ENCODE results near the gene KIAA1328. TPM values are rescaled to one million over a fixed set of nuclear protein-coding genes. Genes with fewer than 3 reads are reported as not detected.
A peak's percentile ranks its signal among the peaks of the same experiment; 100 is the strongest.

The KIAA1328 gene
- total RNA-seq, 4 donors from 2014 or later, result 23.4 to 53.3 (median 26.8) TPM

- H3K36me3 ChIP-seq, result peaks cover 0 to 8% (median 0%) of the 10 kb centered on the region in 3 donors
- H3K27me3 ChIP-seq, result no peaks in the 10 kb centered on the region
- H3K4me3 ChIP-seq, result no peak overlapping the region
- DNase-seq (ENCODE audit: low spot score in 2 of 2), result no peak
- WGBS, 2 donors, result 49 to 60% methylated on average over 6 of the region's 6 CpGs
- peaks cover 0 to 31% (median 6%) of the 10 kb centered on the region in 4 donors for H3K9me3 ChIP-seq
- no peaks in the 10 kb centered on the region for H3K4me1 ChIP-seq
- TF ChIP-seq, protein P1, sequence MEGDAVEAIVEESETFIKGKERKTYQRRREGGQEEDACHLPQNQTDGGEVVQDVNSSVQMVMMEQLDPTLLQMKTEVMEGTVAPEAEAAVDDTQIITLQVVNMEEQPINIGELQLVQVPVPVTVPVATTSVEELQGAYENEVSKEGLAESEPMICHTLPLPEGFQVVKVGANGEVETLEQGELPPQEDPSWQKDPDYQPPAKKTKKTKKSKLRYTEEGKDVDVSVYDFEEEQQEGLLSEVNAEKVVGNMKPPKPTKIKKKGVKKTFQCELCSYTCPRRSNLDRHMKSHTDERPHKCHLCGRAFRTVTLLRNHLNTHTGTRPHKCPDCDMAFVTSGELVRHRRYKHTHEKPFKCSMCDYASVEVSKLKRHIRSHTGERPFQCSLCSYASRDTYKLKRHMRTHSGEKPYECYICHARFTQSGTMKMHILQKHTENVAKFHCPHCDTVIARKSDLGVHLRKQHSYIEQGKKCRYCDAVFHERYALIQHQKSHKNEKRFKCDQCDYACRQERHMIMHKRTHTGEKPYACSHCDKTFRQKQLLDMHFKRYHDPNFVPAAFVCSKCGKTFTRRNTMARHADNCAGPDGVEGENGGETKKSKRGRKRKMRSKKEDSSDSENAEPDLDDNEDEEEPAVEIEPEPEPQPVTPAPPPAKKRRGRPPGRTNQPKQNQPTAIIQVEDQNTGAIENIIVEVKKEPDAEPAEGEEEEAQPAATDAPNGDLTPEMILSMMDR (IDR thresholded peaks at IDR 0.05), result peak in 1 of 5 experiments; percentile 7
- TF ChIP-seq EP300 (IDR thresholded peaks at IDR 0.05) (no peak), POLR2A (IDR thresholded peaks at IDR 0.05) (no peak)
- no peak overlapping the region for H3K27ac ChIP-seq
Measured at GRCh38 chr18:36942264-36942663, 113.3 kb downstream of the KIAA1328 start.

GRCh38 chr18:36947820-36948348, 119.0 kb downstream of the KIAA1328 start:
- Histone ChIP-seq H3K36me3 (peaks cover 0 to 14% (median 0%) of the 10 kb centered on the region in 3 donors), H3K9me3 (no peaks in the 10 kb centered on the region), H3K27me3 (no peaks in the 10 kb centered on the region), H3K27ac (no peak overlapping the region), H3K4me3 (no peak overlapping the region), H3K4me1 (no peaks in the 10 kb centered on the region)
- TF ChIP-seq EP300 (IDR thresholded peaks at IDR 0.05) (no peak), POLR2A (IDR thresholded peaks at IDR 0.05) (no peak)
- TF ChIP-seq, protein P1 (IDR thresholded peaks at IDR 0.05), result no peak
- 67 to 74% methylated on average over 6 of the region's 6 CpGs for WGBS, 2 donors
- no peak for DNase-seq (ENCODE audit: low spot score in 2 of 2)

- WGBS, 2 donors, result 49% methylated on average over 4 of the region's 4 CpGs
- TF ChIP-seq, protein P1 (IDR thresholded peaks at IDR 0.05), result no peak
- TF ChIP-seq EP300 (IDR thresholded peaks at IDR 0.05), result no peak
- TF ChIP-seq POLR2A (IDR thresholded peaks at IDR 0.05), result no peak
- no peak for DNase-seq (ENCODE audit: low spot score in 2 of 2)
- H3K27me3 ChIP-seq, result no peaks in the 10 kb centered on the region
- H3K4me1 ChIP-seq, result no peaks in the 10 kb centered on the region
- H3K27ac ChIP-seq, result no peak overlapping the region
- H3K4me3 ChIP-seq, result no peak overlapping the region
- H3K9me3 ChIP-seq, result no peaks in the 10 kb centered on the region
- H3K36me3 ChIP-seq, result peaks cover 0 to 27% (median 0%) of the 10 kb centered on the region in 3 donors
Measured at GRCh38 chr18:36950282-36950681, 121.4 kb downstream of the KIAA1328 start.

DNA sequence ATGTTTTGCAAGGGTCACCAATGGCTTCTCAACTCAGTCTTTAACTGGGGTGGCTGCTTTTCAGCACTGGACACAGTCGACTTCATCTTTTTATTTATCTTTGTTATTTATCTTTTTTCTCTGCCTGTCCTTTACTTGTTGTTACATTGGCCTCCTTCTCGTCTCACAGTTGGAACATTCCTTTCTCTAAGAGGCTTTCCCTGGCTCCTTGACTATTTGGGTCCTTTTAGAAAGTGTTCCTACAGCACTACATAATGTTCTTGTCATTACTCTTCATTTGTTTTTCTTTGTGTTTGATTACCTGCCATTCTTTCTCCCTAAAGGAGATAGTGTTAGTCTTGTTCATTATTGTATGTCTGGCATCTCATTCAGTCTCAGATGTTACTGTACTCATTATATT, 122.0 kb downstream of the KIAA1328 start:
- Histone ChIP-seq H3K9me3 (no peaks in the 10 kb centered on the region), H3K36me3 (peaks cover 0 to 34% (median 0%) of the 10 kb centered on the region in 3 donors), H3K27me3 (no peaks in the 10 kb centered on the region), H3K4me3 (no peak overlapping the region), H3K27ac (no peak overlapping the region), H3K4me1 (no peaks in the 10 kb centered on the region)
- no peak for DNase-seq (ENCODE audit: low spot score in 2 of 2)
- 64 to 70% methylated on average over 2 of the region's 2 CpGs for WGBS, 2 donors
- TF ChIP-seq EP300 (IDR thresholded peaks at IDR 0.05) (no peak), POLR2A (IDR thresholded peaks at IDR 0.05) (no peak)
- TF ChIP-seq, protein P1 (IDR thresholded peaks at IDR 0.05), result no peak

- 93 to 98% methylated on average over 1 of the region's 1 CpG for WGBS, 2 donors
- H3K9me3 ChIP-seq, result no peaks in the 10 kb centered on the region
- H3K4me3 ChIP-seq, result no peak overlapping the region
- H3K27me3 ChIP-seq, result no peaks in the 10 kb centered on the region
- no peaks in the 10 kb centered on the region for H3K4me1 ChIP-seq
- DNase-seq (ENCODE audit: low spot score in 2 of 2), result no peak
- peaks cover 0 to 39% (median 0%) of the 10 kb centered on the region in 3 donors for H3K36me3 ChIP-seq
- no peak overlapping the region for H3K27ac ChIP-seq
- TF ChIP-seq, protein P1 (IDR thresholded peaks at IDR 0.05), result no peak
- no peak for TF ChIP-seq EP300 (IDR thresholded peaks at IDR 0.05)
- no peak for TF ChIP-seq POLR2A (IDR thresholded peaks at IDR 0.05)
Measured at GRCh38 chr18:36953047-36953446, 124.1 kb downstream of the KIAA1328 start.

Measured in tibial nerve (tissue), 4 donors.